WTC11 (cell line): ENCODE data around the gene USP48. TPM values are rescaled to one million over a fixed set of nuclear protein-coding genes. Genes with fewer than 3 reads are reported as not detected.

ENCODE experiments used
- ATAC-seq: fragments of 200-7000 bp; cut with Tn5 transposase; 2 replicates; pipeline ENCODE4 v1.10.0; 2021; ENCODE audit warnings: mild to moderate bottlenecking, moderate library complexity
- CTCF ChIA-PET: fragments of 300-600 bp; sonication (Branson Sonifier 250); formaldehyde crosslinking; loops from one replicate; lab custom pipeline; 2021; ENCODE audit warnings: antibody characterized with exemption; lab: Charles Lee
- POLR2A ChIA-PET: fragments of 350-600 bp; sonication (Branson Sonifier 250); formaldehyde crosslinking; loops from one replicate; lab custom pipeline; 2021; ENCODE audit warnings: antibody characterized with exemption; lab: Charles Lee
- DNase-seq: peaks from one replicate; pipeline ENCODE4 v3.0.0; 2021; ENCODE audit warnings: low spot score
- H3K27ac Mint-ChIP-seq: 2 replicates; pipeline ENCODE4 v1.8.0; 2021; ENCODE audit warnings: mixed read lengths
- H3K27me3 Mint-ChIP-seq: 2 replicates; pipeline ENCODE4 v1.8.0; 2021; ENCODE audit warnings: low read depth, mild to moderate bottlenecking, moderate library complexity, mixed read lengths
- H3K36me3 Mint-ChIP-seq: 2 replicates; pipeline ENCODE4 v1.8.0; 2021; ENCODE audit warnings: mixed read lengths
- H3K4me1 Mint-ChIP-seq: 2 replicates; pipeline ENCODE4 v1.8.0; 2022; ENCODE audit warnings: mixed read lengths
- H3K4me3 Mint-ChIP-seq: 2 replicates; pipeline ENCODE4 v1.8.0; 2021; ENCODE audit warnings: mild to moderate bottlenecking, moderate library complexity, mixed read lengths
- H3K9me3 Mint-ChIP-seq: 2 replicates; pipeline ENCODE4 v1.8.0; 2021; ENCODE audit warnings: mixed read lengths
- ELF4 ChIP-seq: sonication (generic); formaldehyde crosslinking; IDR thresholded peaks from 2 replicates; pipeline ENCODE4 v1.8.1; 2022; ENCODE audit warnings: low read depth, mild to moderate bottlenecking, moderate library complexity, missing genetic modification reagents
- GTF2I ChIP-seq: fragments of 250-450 bp; sonication (Bioruptor Pico); conservative IDR thresholded peaks from 2 replicates; pipeline ENCODE4 v1.4.0; 2021; ENCODE audit warnings: mild to moderate bottlenecking
- HMGA2 ChIP-seq: fragments of 250-450 bp; sonication (Bioruptor Pico); IDR thresholded peaks from 2 replicates; pipeline ENCODE4 v1.4.0; 2021; ENCODE audit warnings: mild to moderate bottlenecking, moderate library complexity
- KAT7 ChIP-seq: sonication (generic); formaldehyde crosslinking; IDR thresholded peaks from 2 replicates; pipeline ENCODE4 v1.8.1; 2023; ENCODE audit warnings: missing genetic modification reagents, mild to moderate bottlenecking, borderline replicate concordance
- MXD4 ChIP-seq: fragments of 250-450 bp; sonication (Bioruptor Pico); IDR thresholded peaks from 2 replicates; pipeline ENCODE4 v1.8.0; 2021; ENCODE audit warnings: mild to moderate bottlenecking, moderate library complexity, borderline replicate concordance
- NR3C1 ChIP-seq: sonication (generic); formaldehyde crosslinking; conservative IDR thresholded peaks from 2 replicates; pipeline ENCODE4 v1.8.1; 2023; ENCODE audit warnings: low read depth, mild to moderate bottlenecking, missing genetic modification reagents
- SP1 ChIP-seq: sonication (generic); formaldehyde crosslinking; conservative IDR thresholded peaks from 2 replicates; pipeline ENCODE4 v1.8.1; 2022; ENCODE audit warnings: missing genetic modification reagents
- TCF7 ChIP-seq: sonication (generic); formaldehyde crosslinking; IDR thresholded peaks from 2 replicates; pipeline ENCODE4 v1.8.0; 2022; ENCODE audit warnings: mild to moderate bottlenecking, low read depth, missing genetic modification reagents, moderate library complexity
- TEAD4 ChIP-seq: sonication (generic); formaldehyde crosslinking; IDR thresholded peaks from 2 replicates; pipeline ENCODE4 v1.8.0; 2022; ENCODE audit warnings: mild to moderate bottlenecking, missing genetic modification reagents
- ZNF219 ChIP-seq: sonication (generic); formaldehyde crosslinking; IDR thresholded peaks from 2 replicates; pipeline ENCODE4 v1.8.0; 2023; ENCODE audit warnings: missing genetic modification reagents, mild to moderate bottlenecking, borderline replicate concordance
- ZNF317 ChIP-seq: sonication (generic); formaldehyde crosslinking; IDR thresholded peaks from 2 replicates; pipeline ENCODE4 v1.8.1; 2023; ENCODE audit warnings: low read depth, mild to moderate bottlenecking, moderate library complexity, missing genetic modification reagents, borderline replicate concordance
- ZNF396 ChIP-seq: fragments of 250-450 bp; sonication (Bioruptor Pico); IDR thresholded peaks from 2 replicates; pipeline ENCODE4 v1.8.0; 2021; ENCODE audit warnings: mild to moderate bottlenecking, moderate library complexity, borderline replicate concordance
- ZNF416 ChIP-seq: fragments of 250-450 bp; sonication (Bioruptor Pico); IDR thresholded peaks from 2 replicates; pipeline ENCODE4 v1.9.0; 2021; ENCODE audit warnings: mild to moderate bottlenecking, inconsistent platforms
- total RNA-seq: library from RNA; stranded (reverse); gene quantifications from 3 replicates; pipeline ENCODE4 v1.2.3, GENCODE V29; 2021
- TF ChIP-seq, protein P1 (sequence below): sonication (generic); formaldehyde crosslinking; IDR thresholded peaks from 2 replicates; pipeline ENCODE4 v1.8.0; 2023; ENCODE audit warnings: mild to moderate bottlenecking, missing genetic modification reagents
- TF ChIP-seq, protein P2 (sequence below): fragments of 250-450 bp; sonication (Bioruptor Pico); IDR thresholded peaks from 2 replicates; pipeline ENCODE4 v1.9.0; 2021; ENCODE audit warnings: mild to moderate bottlenecking
- TF ChIP-seq, protein P3 (sequence below): fragments of 250-450 bp; sonication (Bioruptor Pico); conservative IDR thresholded peaks from 2 replicates; pipeline ENCODE4 v1.9.0; 2021; ENCODE audit warnings: mild to moderate bottlenecking
- TF ChIP-seq, protein P4 (sequence below): sonication (generic); formaldehyde crosslinking; IDR thresholded peaks from 2 replicates; pipeline ENCODE4 v1.8.1; 2022; ENCODE audit warnings: low read depth, missing genetic modification reagents, borderline replicate concordance
- TF ChIP-seq, protein P5 (sequence below): sonication (generic); formaldehyde crosslinking; IDR thresholded peaks from 2 replicates; pipeline ENCODE4 v1.8.1; 2022; ENCODE audit warnings: missing genetic modification reagents, borderline replicate concordance
- TF ChIP-seq, protein P6 (sequence below): sonication (generic); formaldehyde crosslinking; IDR thresholded peaks from 2 replicates; pipeline ENCODE4 v1.8.0; 2022; ENCODE audit warnings: mild to moderate bottlenecking, missing genetic modification reagents
- TF ChIP-seq, protein P7 (sequence below): fragments of 250-450 bp; sonication (Bioruptor Pico); IDR thresholded peaks from 2 replicates; pipeline ENCODE4 v2.1.2; 2022; ENCODE audit warnings: mild to moderate bottlenecking, moderate library complexity

The USP48 gene
- total RNA-seq, 1 experiment from 2014 or later = 86.9 TPM

DNA sequence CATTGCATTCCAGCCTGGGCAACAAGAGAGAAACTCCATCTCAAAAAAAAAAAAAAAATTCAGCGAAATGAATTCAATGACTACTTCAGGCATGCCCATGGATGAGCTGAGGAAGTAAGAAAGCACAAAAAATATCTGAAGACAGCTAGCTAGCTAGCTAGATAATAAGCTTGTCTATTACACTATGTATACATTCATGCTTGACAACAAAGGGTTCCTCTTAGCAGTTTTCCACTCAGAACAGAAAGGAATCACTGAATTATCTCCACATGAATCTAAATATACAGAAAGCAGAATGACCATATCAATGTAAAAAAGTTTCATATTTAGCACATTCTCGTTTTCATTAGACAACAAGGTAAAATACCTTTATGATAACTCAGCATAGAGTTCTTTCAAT is 32.1 kb downstream of the USP48 start:
- Mint-ChIP-seq H3K9me3 (no peaks in the 10 kb centered on the region), H3K27me3 (no peaks in the 10 kb centered on the region), H3K4me1 (no peaks in the 10 kb centered on the region), H3K36me3 (peaks cover 52% of the 10 kb centered on the region), H3K27ac (no peak overlapping the region), H3K4me3 (no peak overlapping the region)
- ChIA-PET POLR2A (no interaction called here), CTCF (no interaction called here)
- TF ChIP-seq, protein P1, sequence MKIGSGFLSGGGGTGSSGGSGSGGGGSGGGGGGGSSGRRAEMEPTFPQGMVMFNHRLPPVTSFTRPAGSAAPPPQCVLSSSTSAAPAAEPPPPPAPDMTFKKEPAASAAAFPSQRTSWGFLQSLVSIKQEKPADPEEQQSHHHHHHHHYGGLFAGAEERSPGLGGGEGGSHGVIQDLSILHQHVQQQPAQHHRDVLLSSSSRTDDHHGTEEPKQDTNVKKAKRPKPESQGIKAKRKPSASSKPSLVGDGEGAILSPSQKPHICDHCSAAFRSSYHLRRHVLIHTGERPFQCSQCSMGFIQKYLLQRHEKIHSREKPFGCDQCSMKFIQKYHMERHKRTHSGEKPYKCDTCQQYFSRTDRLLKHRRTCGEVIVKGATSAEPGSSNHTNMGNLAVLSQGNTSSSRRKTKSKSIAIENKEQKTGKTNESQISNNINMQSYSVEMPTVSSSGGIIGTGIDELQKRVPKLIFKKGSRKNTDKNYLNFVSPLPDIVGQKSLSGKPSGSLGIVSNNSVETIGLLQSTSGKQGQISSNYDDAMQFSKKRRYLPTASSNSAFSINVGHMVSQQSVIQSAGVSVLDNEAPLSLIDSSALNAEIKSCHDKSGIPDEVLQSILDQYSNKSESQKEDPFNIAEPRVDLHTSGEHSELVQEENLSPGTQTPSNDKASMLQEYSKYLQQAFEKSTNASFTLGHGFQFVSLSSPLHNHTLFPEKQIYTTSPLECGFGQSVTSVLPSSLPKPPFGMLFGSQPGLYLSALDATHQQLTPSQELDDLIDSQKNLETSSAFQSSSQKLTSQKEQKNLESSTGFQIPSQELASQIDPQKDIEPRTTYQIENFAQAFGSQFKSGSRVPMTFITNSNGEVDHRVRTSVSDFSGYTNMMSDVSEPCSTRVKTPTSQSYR = no peak
- TF ChIP-seq ZNF416 (CRISPR knock-in tag) (no peak), HMGA2 (CRISPR knock-in tag) (no peak), NR3C1 (CRISPR knock-in tag) (no peak), ZNF396 (CRISPR knock-in tag) (no peak), TEAD4 (CRISPR knock-in tag) (no peak), GTF2I (CRISPR knock-in tag) (no peak), SP1 (CRISPR knock-in tag) (no peak)
- TF ChIP-seq, protein P2, sequence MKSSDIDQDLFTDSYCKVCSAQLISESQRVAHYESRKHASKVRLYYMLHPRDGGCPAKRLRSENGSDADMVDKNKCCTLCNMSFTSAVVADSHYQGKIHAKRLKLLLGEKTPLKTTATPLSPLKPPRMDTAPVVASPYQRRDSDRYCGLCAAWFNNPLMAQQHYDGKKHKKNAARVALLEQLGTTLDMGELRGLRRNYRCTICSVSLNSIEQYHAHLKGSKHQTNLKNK = no peak
- ATAC-seq (no peak), DNase-seq (no peak)

DNA sequence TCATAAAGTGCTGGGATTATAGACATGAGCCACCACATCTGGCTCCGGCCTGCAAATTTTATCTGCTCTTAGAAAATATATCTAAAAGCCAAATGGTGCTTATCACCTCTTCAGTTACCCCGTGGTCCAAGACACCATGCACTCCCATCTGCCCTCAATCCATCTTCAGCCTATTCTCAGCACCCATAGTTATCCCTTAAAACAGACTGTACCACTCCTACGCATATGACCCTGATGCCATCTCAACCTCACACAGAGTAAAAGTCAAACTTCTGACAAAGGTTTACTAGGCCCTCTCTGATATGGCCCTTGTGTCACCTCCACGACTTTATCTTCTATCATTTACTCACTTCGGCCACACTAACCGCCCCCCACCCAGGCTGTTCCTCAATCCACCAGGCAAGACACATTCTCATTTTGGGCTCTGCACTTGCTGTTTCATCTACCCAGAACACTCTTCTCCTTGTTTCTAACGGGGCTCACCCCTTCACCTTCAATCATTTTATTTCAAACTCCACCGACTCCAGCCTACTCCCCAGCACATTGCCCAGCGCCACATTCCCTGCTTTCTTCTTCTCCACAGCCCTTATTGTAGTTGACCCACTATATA is 33.0 kb downstream of the USP48 start:
- Mint-ChIP-seq H3K36me3 (peaks cover 49% of the 10 kb centered on the region), H3K27ac (peak overlapping the region; percentile 36), H3K9me3 (no peaks in the 10 kb centered on the region), H3K27me3 (no peaks in the 10 kb centered on the region), H3K4me3 (no peak overlapping the region), H3K4me1 (no peaks in the 10 kb centered on the region)
- DNase-seq (no peak), ATAC-seq (no peak)
- ChIA-PET POLR2A (no interaction called here), CTCF (no interaction called here)
- no peak for TF ChIP-seq TCF7 (CRISPR knock-in tag)
- TF ChIP-seq, protein P3, sequence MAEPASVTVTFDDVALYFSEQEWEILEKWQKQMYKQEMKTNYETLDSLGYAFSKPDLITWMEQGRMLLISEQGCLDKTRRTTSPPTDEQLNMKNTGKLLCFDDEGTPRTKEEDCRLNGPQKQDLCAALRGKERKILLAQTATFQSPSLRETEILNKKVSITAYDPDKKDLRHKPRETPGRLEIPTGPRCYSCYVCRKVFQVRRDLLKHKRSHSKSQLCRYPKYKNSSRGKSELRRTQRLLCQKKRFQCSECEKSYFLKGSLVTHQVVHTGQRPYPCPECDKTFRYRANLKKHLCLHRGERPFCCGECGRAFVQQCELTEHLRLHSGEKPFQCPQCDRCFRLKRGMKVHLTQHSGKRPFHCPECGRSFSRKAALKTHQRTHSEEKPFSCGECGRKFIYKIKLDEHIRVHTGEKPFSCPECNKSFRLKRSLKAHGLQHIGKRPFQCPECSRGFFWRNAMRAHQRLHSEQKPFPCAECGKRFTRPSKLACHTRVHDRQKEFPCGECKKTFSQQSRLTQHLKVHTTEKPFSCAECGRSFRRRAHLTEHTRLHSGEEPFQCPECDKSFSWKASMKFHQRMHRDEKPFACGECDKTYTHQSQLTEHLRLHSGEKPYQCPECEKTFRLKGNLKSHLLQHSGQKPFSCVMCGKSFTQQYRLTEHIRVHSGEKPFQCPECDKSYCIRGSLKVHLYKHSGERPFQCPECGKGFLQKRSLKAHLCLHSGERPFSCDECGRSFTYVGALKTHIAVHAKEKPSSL = no peak
- TF ChIP-seq, protein P4, sequence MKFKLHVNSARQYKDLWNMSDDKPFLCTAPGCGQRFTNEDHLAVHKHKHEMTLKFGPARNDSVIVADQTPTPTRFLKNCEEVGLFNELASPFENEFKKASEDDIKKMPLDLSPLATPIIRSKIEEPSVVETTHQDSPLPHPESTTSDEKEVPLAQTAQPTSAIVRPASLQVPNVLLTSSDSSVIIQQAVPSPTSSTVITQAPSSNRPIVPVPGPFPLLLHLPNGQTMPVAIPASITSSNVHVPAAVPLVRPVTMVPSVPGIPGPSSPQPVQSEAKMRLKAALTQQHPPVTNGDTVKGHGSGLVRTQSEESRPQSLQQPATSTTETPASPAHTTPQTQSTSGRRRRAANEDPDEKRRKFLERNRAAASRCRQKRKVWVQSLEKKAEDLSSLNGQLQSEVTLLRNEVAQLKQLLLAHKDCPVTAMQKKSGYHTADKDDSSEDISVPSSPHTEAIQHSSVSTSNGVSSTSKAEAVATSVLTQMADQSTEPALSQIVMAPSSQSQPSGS (CRISPR knock-in tag) = no peak

DNA sequence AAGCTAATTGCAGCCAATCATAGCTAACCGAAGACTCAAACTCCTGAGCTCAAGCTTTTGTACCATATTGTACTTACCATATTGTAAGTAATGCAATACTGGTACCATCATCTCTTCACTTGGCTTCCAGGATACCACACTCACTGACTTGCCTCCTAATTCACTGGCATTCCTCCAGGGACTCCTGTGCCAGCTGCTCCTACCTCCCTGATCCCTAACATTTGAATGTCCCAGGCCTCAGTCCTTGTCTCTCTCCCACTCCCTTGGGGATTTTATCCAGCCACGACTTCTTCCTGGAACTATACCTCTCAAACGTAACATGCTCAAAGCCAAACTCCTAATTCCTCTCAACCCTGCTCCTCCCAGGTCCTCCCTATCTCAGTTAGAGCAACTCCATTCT is 33.8 kb downstream of the USP48 start:
- H3K36me3 Mint-ChIP-seq = peaks cover 44% of the 10 kb centered on the region
- CTCF ChIA-PET = interaction anchor here (0.6 kb wide), 1 partner anchor 33 kb away, joined by 3 read pairs; no protein-coding TSS in a partner anchor
- H3K9me3 Mint-ChIP-seq = no peaks in the 10 kb centered on the region
- H3K27me3 Mint-ChIP-seq = no peaks in the 10 kb centered on the region
- ATAC-seq (no peak), DNase-seq (no peak)
- H3K4me1 Mint-ChIP-seq = no peaks in the 10 kb centered on the region
- POLR2A ChIA-PET = no interaction called here
- peak overlapping the region; percentile 44; the same call in 1 of the 2 replicates for H3K27ac Mint-ChIP-seq
- H3K4me3 Mint-ChIP-seq = no peak overlapping the region
- TF ChIP-seq ZNF219 (no peak), MXD4 (no peak), ZNF317 (CRISPR knock-in tag) (no peak), ELF4 (CRISPR knock-in tag) (no peak), KAT7 (no peak)
- TF ChIP-seq, protein P5, sequence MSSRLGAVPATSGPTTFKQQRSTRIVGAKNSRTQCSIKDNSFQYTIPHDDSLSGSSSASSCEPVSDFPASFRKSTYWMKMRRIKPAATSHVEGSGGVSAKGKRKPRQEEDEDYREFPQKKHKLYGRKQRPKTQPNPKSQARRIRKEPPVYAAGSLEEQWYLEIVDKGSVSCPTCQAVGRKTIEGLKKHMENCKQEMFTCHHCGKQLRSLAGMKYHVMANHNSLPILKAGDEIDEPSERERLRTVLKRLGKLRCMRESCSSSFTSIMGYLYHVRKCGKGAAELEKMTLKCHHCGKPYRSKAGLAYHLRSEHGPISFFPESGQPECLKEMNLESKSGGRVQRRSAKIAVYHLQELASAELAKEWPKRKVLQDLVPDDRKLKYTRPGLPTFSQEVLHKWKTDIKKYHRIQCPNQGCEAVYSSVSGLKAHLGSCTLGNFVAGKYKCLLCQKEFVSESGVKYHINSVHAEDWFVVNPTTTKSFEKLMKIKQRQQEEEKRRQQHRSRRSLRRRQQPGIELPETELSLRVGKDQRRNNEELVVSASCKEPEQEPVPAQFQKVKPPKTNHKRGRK (CRISPR knock-in tag) = no peak
- TF ChIP-seq, protein P6, sequence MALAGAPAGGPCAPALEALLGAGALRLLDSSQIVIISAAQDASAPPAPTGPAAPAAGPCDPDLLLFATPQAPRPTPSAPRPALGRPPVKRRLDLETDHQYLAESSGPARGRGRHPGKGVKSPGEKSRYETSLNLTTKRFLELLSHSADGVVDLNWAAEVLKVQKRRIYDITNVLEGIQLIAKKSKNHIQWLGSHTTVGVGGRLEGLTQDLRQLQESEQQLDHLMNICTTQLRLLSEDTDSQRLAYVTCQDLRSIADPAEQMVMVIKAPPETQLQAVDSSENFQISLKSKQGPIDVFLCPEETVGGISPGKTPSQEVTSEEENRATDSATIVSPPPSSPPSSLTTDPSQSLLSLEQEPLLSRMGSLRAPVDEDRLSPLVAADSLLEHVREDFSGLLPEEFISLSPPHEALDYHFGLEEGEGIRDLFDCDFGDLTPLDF = no peak
- TF ChIP-seq, protein P7, sequence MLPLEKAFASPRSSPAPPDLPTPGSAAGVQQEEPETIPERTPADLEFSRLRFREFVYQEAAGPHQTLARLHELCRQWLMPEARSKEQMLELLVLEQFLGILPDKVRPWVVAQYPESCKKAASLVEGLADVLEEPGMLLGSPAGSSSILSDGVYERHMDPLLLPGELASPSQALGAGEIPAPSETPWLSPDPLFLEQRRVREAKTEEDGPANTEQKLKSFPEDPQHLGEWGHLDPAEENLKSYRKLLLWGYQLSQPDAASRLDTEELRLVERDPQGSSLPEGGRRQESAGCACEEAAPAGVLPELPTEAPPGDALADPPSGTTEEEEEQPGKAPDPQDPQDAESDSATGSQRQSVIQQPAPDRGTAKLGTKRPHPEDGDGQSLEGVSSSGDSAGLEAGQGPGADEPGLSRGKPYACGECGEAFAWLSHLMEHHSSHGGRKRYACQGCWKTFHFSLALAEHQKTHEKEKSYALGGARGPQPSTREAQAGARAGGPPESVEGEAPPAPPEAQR (CRISPR knock-in tag) = no peak
